SK-N-SH (cell line): ENCODE data around the gene AKAP6. TPM values are rescaled to one million over a fixed set of nuclear protein-coding genes. Genes with fewer than 3 reads are reported as not detected.

Experiments used
- CTCF ChIA-PET: fragments of 300-600, 350-600 bp; formaldehyde crosslinking; extraction: SDS; loops from one replicate; lab custom pipeline; 2021; lab: Yijun Ruan, JAX
- POLR2A ChIA-PET: fragments of 350-600 bp; sonication (Branson Sonifier 250); formaldehyde crosslinking; extraction: SDS; loops from one replicate; lab custom pipeline; 2020; ENCODE audit warnings: antibody characterized with exemption, inconsistent platforms; lab: Yijun Ruan, JAX
- DNase-seq: peaks from one replicate; pipeline ENCODE4 v3.0.0; 2012
- H2AFZ ChIP-seq: fragments of 200-600 bp; sonication (generic); 2 replicates; pipeline ENCODE4 v1.8.1; 2016; ENCODE audit warnings: antibody characterized with exemption, mild to moderate bottlenecking, low read depth
- H3F3A ChIP-seq: fragments of 200-600 bp; sonication (generic); replicated peaks from 2 replicates; pipeline ENCODE3; 2016; ENCODE audit warnings: antibody characterized with exemption, mild to moderate bottlenecking; ENCODE audit not compliant: insufficient read depth
- H3K27ac ChIP-seq, 2 experiments: fragments of 200-500 bp in 1 of 2; fragments of 200-600 bp in 1 of 2; sonication (Bioruptor generic) in 1 of 2; sonication (generic), shearing (Covaris generic) in 1 of 2; 2 replicates each; pipeline versions ENCODE4 v1.5.1 to v1.6.1; 2014 to 2016; ENCODE audit warnings: low read depth in 2 of 2, inconsistent platforms in 1 of 2, low read length in 1 of 2, mild to moderate bottlenecking in 1 of 2, mixed read lengths in 1 of 2
- H3K27me3 ChIP-seq: fragments of 200-600 bp; sonication (generic), shearing (Covaris generic); 2 replicates; pipeline ENCODE4 v1.6.1; 2016; ENCODE audit warnings: mixed run types; ENCODE audit not compliant: insufficient read depth
- H3K36me3 ChIP-seq, 2 experiments: fragments of 200-500 bp in 1 of 2; fragments of 200-600 bp in 1 of 2; sonication (Bioruptor generic) in 1 of 2; sonication (generic) in 1 of 2; replicated peaks in 1 of 2; 2 replicates each; pipeline versions ENCODE3 to v1.5.1; 2014 to 2016; ENCODE audit warnings: low read length in 1 of 2, mild to moderate bottlenecking in 1 of 2; ENCODE audit not compliant: insufficient read depth in 2 of 2, control insufficient read depth in 1 of 2
- H3K4me1 ChIP-seq, 2 experiments: fragments of 200-500 bp in 1 of 2; fragments of 200-600 bp in 1 of 2; sonication (Bioruptor generic) in 1 of 2; sonication (generic), shearing (Covaris generic) in 1 of 2; 2 replicates each; pipeline versions ENCODE4 v1.5.1 to v1.6.1; 2014 to 2016; ENCODE audit warnings: low read depth in 1 of 2, low read length in 1 of 2, mixed run types in 1 of 2; ENCODE audit not compliant: insufficient read depth in 2 of 2, control insufficient read depth in 1 of 2
- H3K4me2 ChIP-seq: fragments of 200-600 bp; sonication (generic), shearing (Covaris generic); 2 replicates; pipeline ENCODE4 v1.6.1; 2017; ENCODE audit warnings: mixed run types
- H3K4me3 ChIP-seq, 2 experiments: fragments of 200-500 bp in 1 of 2; fragments of 200-600 bp in 1 of 2; sonication (Bioruptor generic) in 1 of 2; sonication (generic), shearing (Covaris generic) in 1 of 2; 2 replicates each; pipeline versions ENCODE4 v1.5.1 to v1.8.1; 2014 to 2016; ENCODE audit warnings: low read depth in 2 of 2, inconsistent platforms in 1 of 2, low read length in 1 of 2, mild to moderate bottlenecking in 1 of 2, mixed read lengths in 1 of 2, moderate library complexity in 1 of 2
- H3K79me2 ChIP-seq: fragments of 200-600 bp; sonication (generic); 2 replicates; pipeline ENCODE4 v1.8.1; 2017; ENCODE audit warnings: mild to moderate bottlenecking; ENCODE audit not compliant: insufficient read depth
- H3K9ac ChIP-seq: fragments of 200-600 bp; sonication (generic); 2 replicates; pipeline ENCODE4 v1.6.1; 2017; ENCODE audit warnings: mixed run types
- H3K9me2 ChIP-seq: fragments of 200-600 bp; sonication (generic); 2 replicates; pipeline ENCODE4 v1.6.1; 2017; ENCODE audit warnings: mixed run types
- H3K9me3 ChIP-seq: fragments of 200-600 bp; sonication (generic); 2 replicates; pipeline ENCODE4 v1.6.1; 2017; ENCODE audit warnings: mixed run types, mild to moderate bottlenecking, moderate library complexity
- H4K20me1 ChIP-seq: fragments of 200-600 bp; sonication (generic); 2 replicates; pipeline ENCODE4 v1.6.1; 2017; ENCODE audit warnings: mild to moderate bottlenecking, mixed run types; ENCODE audit not compliant: insufficient read depth
- CHD2 ChIP-seq: fragments of 150-350 bp; IDR thresholded peaks from 2 replicates; pipeline ENCODE4 v1.6.1; 2018; ENCODE audit warnings: low read length; ENCODE audit not compliant: partially characterized antibody
- ELF1 ChIP-seq: IDR thresholded peaks from 2 replicates; pipeline ENCODE4 v1.4.0; 2012
- EP300 ChIP-seq, 2 experiments: IDR thresholded peaks; 2 replicates each; pipeline versions ENCODE4 v1.4.0 to v1.6.1; 2012; ENCODE audit warnings: borderline replicate concordance in 1 of 2, low read depth in 1 of 2, low read length in 1 of 2
- EZH2phosphoT487 ChIP-seq: fragments of 200-600 bp; sonication (generic); IDR thresholded peaks from 2 replicates; pipeline ENCODE4 v1.6.1; 2017; ENCODE audit warnings: low read depth, mixed run types, mild to moderate bottlenecking, antibody characterized with exemption, moderate library complexity, borderline replicate concordance
- FOXJ3 ChIP-seq: sonication (generic); formaldehyde crosslinking; IDR thresholded peaks from 2 replicates; pipeline ENCODE4 v1.5.1; 2020; ENCODE audit warnings: mild to moderate bottlenecking, missing genetic modification reagents
- FOXM1 ChIP-seq: IDR thresholded peaks from 2 replicates; pipeline ENCODE4 v1.4.0; 2012; ENCODE audit warnings: low read depth, mild to moderate bottlenecking
- GABPA ChIP-seq: IDR thresholded peaks from 2 replicates; pipeline ENCODE4 v1.4.0; 2012; ENCODE audit warnings: low read depth, mild to moderate bottlenecking
- MEF2A ChIP-seq: IDR thresholded peaks from 2 replicates; pipeline ENCODE4 v1.4.0; 2012; ENCODE audit warnings: low read depth, borderline replicate concordance
- MXI1 ChIP-seq: IDR thresholded peaks from 2 replicates; pipeline ENCODE4 v1.6.1; 2012; ENCODE audit warnings: mild to moderate bottlenecking, low read depth, low read length, improper control_type of control experiment
- NFIC ChIP-seq: IDR thresholded peaks from 2 replicates; pipeline ENCODE4 v1.4.0; 2012; ENCODE audit warnings: borderline replicate concordance
- NRF1 ChIP-seq: IDR thresholded peaks from 2 replicates; pipeline ENCODE4 v1.6.1; 2012; ENCODE audit warnings: low read depth, mild to moderate bottlenecking, low read length
- POLR2AphosphoS5 ChIP-seq: IDR thresholded peaks from 2 replicates; pipeline ENCODE4 v1.6.1; 2012; ENCODE audit warnings: low read depth, low read length
- RFX5 ChIP-seq: IDR thresholded peaks from 2 replicates; pipeline ENCODE4 v1.6.1; 2012; ENCODE audit warnings: mild to moderate bottlenecking, improper control_type of control experiment, low read length
- SMC3 ChIP-seq: IDR thresholded peaks from 2 replicates; pipeline ENCODE4 v1.6.1; 2012; ENCODE audit warnings: low read depth, low read length, improper control_type of control experiment
- YY1 ChIP-seq: IDR thresholded peaks from 2 replicates; pipeline ENCODE4 v1.4.0; 2012; ENCODE audit warnings: low read depth, mild to moderate bottlenecking
- WGBS: methylation state at CpG from one replicate; pipeline ENCODE4 v1.1.6; 2017; ENCODE audit warnings: low lambda C conversion rate; 5-methylcytosine and 5-hydroxymethylcytosine counted together
- polyA plus RNA-seq, 3 experiments: library from polyadenylated mRNA; depleted of rRNA; stranded (reverse); fragments of >200 nt; gene quantifications; 2 replicates each; pipeline ENCODE4 v1.2.3, GENCODE V29; 2012
- TF ChIP-seq, protein P1 (sequence below): fragments of 200-600 bp; sonication (generic); IDR thresholded peaks from 2 replicates; pipeline ENCODE4 v1.6.1; 2017; ENCODE audit warnings: antibody characterized with exemption, mild to moderate bottlenecking, moderate library complexity
- TF ChIP-seq, protein P2 (sequence below): fragments of 150-350 bp; IDR thresholded peaks from 2 replicates; pipeline ENCODE4 v1.6.1; 2017; ENCODE audit warnings: antibody characterized with exemption, low read length, low read depth, borderline replicate concordance
- TF ChIP-seq, protein P3 (sequence below): IDR thresholded peaks from 2 replicates; pipeline ENCODE4; 2012
- TF ChIP-seq, protein P4 (sequence below): IDR thresholded peaks from 2 replicates; pipeline ENCODE4 v1.4.0; 2012; ENCODE audit warnings: low read depth, borderline replicate concordance
- TF ChIP-seq, protein P5 (sequence below): IDR thresholded peaks from 2 replicates; pipeline ENCODE4 v1.6.1; 2012; ENCODE audit warnings: mild to moderate bottlenecking, low read depth, low read length, moderate library complexity

AKAP6 gene
- polyA plus RNA-seq, 1 of the 3 experiments (the other 2 are of a cell fraction), result 1.7 TPM

DNA sequence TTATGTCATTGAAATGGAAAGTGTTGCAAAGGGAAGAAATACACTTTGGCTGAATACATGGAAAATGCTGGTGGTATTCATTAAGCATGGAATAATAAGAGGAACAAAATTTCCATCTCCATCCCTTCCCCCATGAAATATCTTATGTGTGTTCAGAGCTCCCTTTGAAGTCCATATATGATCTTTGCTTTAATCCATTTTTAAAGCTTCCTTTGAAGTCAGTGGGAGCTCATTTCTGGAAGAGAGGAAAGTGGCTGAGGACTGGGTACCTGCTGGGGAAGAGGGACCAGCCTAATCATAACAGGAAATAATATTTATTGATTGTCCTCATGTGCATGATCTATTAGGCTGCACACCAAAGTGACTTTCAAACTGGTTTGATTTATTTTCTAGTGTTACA lies 49.2 kb downstream of the AKAP6 start:
- Histone ChIP-seq H3K9ac (no peak overlapping the region), H3K36me3 (no peaks in the 10 kb centered on the region), H3K9me2 (no peaks in the 10 kb centered on the region), H3K4me2 (no peak overlapping the region), H3K27me3 (no peaks in the 10 kb centered on the region), H3K4me3 (no peak overlapping the region), H3K27ac (no peak overlapping the region), H3K9me3 (no peaks in the 10 kb centered on the region), H3K4me1 (peaks cover 4 to 22% of the 10 kb centered on the region in 2 experiments), H3F3A (peaks cover 27% of the 10 kb centered on the region), H3K79me2 (no peaks in the 10 kb centered on the region), H4K20me1 (no peaks in the 10 kb centered on the region), H2AFZ (no peak overlapping the region)
- TF ChIP-seq, protein P1, sequence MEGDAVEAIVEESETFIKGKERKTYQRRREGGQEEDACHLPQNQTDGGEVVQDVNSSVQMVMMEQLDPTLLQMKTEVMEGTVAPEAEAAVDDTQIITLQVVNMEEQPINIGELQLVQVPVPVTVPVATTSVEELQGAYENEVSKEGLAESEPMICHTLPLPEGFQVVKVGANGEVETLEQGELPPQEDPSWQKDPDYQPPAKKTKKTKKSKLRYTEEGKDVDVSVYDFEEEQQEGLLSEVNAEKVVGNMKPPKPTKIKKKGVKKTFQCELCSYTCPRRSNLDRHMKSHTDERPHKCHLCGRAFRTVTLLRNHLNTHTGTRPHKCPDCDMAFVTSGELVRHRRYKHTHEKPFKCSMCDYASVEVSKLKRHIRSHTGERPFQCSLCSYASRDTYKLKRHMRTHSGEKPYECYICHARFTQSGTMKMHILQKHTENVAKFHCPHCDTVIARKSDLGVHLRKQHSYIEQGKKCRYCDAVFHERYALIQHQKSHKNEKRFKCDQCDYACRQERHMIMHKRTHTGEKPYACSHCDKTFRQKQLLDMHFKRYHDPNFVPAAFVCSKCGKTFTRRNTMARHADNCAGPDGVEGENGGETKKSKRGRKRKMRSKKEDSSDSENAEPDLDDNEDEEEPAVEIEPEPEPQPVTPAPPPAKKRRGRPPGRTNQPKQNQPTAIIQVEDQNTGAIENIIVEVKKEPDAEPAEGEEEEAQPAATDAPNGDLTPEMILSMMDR, result no peak
- no peak for TF ChIP-seq YY1
- no peak for TF ChIP-seq FOXM1
- no peak for TF ChIP-seq GABPA
- TF ChIP-seq ELF1, result no peak
- no peak for TF ChIP-seq CHD2
- no peak for TF ChIP-seq MXI1
- no peak for TF ChIP-seq EZH2phosphoT487
- TF ChIP-seq, protein P2, sequence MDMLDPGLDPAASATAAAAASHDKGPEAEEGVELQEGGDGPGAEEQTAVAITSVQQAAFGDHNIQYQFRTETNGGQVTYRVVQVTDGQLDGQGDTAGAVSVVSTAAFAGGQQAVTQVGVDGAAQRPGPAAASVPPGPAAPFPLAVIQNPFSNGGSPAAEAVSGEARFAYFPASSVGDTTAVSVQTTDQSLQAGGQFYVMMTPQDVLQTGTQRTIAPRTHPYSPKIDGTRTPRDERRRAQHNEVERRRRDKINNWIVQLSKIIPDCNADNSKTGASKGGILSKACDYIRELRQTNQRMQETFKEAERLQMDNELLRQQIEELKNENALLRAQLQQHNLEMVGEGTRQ, result no peak
- no peak for TF ChIP-seq NFIC
- no peak for TF ChIP-seq POLR2AphosphoS5
- TF ChIP-seq, protein P3, sequence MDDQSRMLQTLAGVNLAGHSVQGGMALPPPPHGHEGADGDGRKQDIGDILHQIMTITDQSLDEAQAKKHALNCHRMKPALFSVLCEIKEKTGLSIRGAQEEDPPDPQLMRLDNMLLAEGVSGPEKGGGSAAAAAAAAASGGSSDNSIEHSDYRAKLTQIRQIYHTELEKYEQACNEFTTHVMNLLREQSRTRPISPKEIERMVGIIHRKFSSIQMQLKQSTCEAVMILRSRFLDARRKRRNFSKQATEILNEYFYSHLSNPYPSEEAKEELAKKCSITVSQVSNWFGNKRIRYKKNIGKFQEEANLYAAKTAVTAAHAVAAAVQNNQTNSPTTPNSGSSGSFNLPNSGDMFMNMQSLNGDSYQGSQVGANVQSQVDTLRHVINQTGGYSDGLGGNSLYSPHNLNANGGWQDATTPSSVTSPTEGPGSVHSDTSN, result no peak
- no peak for TF ChIP-seq EP300 (IDR thresholded peaks at IDR 0.05; ENCODE audit: borderline replicate concordance in 1 of 2, low read depth in 1 of 2, low read length in 1 of 2)
- no peak for DNase-seq
- ChIA-PET CTCF (interaction anchor here (1.4 kb wide), 1 partner anchor 124 kb away, joined by 3 read pairs; no protein-coding TSS in a partner anchor), POLR2A (no interaction called here)

DNA sequence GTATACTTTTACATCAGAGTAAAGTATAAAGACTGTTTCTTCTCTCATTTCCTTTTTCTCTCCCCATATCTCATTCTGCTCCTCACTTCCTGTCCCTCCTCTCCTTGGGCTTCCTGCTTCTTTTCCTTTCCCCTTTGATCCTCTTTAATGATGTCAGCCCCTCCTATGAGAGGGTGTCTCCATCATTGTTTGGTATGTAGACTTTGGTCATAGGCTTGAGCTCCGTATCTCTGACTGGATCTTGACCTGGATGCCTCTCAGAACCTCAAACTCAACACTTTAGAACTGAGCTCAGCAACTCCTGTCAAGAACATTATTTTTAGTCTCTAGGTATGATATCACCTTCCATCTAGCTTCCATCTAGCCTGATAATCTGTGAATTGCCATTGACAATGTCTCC lies 50.3 kb downstream of the AKAP6 start:
- no peak for DNase-seq
- Histone ChIP-seq H4K20me1 (no peaks in the 10 kb centered on the region), H3K9ac (no peak overlapping the region), H2AFZ (peak overlapping the region; percentile 35; the same call in 1 of the 2 replicates), H3F3A (peaks cover 15% of the 10 kb centered on the region), H3K36me3 (no peaks in the 10 kb centered on the region), H3K4me2 (no peak overlapping the region), H3K27ac (0 out of 4 replicates have a peak overlapping the region, but pooled peaks of 1 of the 2 experiments have one; percentile 30), H3K27me3 (no peaks in the 10 kb centered on the region), H3K79me2 (no peaks in the 10 kb centered on the region), H3K4me1 (peaks cover 0 to 14% of the 10 kb centered on the region in 2 experiments), H3K4me3 (no peak overlapping the region), H3K9me3 (no peaks in the 10 kb centered on the region), H3K9me2 (no peaks in the 10 kb centered on the region)
- ChIA-PET CTCF (interaction anchor here (1.3 kb wide), 2 partner anchors 121 to 127 kb away, joined by 3 read pairs; no protein-coding TSS in a partner anchor), POLR2A (no interaction called here)
- 100% methylated on average over 1 of the region's 1 CpG for WGBS
- TF ChIP-seq, protein P2, result no peak
- TF ChIP-seq, protein P4, sequence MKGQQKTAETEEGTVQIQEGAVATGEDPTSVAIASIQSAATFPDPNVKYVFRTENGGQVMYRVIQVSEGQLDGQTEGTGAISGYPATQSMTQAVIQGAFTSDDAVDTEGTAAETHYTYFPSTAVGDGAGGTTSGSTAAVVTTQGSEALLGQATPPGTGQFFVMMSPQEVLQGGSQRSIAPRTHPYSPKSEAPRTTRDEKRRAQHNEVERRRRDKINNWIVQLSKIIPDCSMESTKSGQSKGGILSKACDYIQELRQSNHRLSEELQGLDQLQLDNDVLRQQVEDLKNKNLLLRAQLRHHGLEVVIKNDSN, result no peak
- TF ChIP-seq, protein P5, sequence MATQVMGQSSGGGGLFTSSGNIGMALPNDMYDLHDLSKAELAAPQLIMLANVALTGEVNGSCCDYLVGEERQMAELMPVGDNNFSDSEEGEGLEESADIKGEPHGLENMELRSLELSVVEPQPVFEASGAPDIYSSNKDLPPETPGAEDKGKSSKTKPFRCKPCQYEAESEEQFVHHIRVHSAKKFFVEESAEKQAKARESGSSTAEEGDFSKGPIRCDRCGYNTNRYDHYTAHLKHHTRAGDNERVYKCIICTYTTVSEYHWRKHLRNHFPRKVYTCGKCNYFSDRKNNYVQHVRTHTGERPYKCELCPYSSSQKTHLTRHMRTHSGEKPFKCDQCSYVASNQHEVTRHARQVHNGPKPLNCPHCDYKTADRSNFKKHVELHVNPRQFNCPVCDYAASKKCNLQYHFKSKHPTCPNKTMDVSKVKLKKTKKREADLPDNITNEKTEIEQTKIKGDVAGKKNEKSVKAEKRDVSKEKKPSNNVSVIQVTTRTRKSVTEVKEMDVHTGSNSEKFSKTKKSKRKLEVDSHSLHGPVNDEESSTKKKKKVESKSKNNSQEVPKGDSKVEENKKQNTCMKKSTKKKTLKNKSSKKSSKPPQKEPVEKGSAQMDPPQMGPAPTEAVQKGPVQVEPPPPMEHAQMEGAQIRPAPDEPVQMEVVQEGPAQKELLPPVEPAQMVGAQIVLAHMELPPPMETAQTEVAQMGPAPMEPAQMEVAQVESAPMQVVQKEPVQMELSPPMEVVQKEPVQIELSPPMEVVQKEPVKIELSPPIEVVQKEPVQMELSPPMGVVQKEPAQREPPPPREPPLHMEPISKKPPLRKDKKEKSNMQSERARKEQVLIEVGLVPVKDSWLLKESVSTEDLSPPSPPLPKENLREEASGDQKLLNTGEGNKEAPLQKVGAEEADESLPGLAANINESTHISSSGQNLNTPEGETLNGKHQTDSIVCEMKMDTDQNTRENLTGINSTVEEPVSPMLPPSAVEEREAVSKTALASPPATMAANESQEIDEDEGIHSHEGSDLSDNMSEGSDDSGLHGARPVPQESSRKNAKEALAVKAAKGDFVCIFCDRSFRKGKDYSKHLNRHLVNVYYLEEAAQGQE, result no peak
- no peak for TF ChIP-seq RFX5
- no peak for TF ChIP-seq SMC3
- TF ChIP-seq FOXJ3 (CRISPR knock-in tag), result no peak
- TF ChIP-seq MEF2A, result no peak
- no peak for TF ChIP-seq NRF1
